Endothelial cell of umbilical vein (primary cell): ENCODE measurements around the gene SYNDIG1. TPM values are rescaled to one million over a fixed set of nuclear protein-coding genes. Genes with fewer than 3 reads are reported as not detected.

Experiments used
- BruUV-seq: library from RNA; stranded (reverse); fragments of 400-500 nt; replicated peaks from 2 replicates; lab custom pipeline; 2021; lab: Mats Ljungman, UMichigan
- CTCF ChIA-PET: fragments of 300-600, 350-600 bp; sonication (Branson Sonifier 250); formaldehyde crosslinking; loops from one replicate; lab custom pipeline; 2021; ENCODE audit warnings: antibody characterized with exemption, inconsistent platforms; lab: Charles Lee
- POLR2A ChIA-PET: fragments of 300-600, 350-600 bp; sonication (Branson Sonifier 250); formaldehyde crosslinking; loops from one replicate; lab custom pipeline; 2021; ENCODE audit warnings: antibody characterized with exemption, inconsistent platforms; lab: Charles Lee
- DNase-seq: peaks from one replicate; pipeline ENCODE4 v3.0.0-alpha.2; 2011; ENCODE audit warnings: low read depth, low spot score
- FAIRE-seq: peaks from 2 replicates; lab custom pipeline; 2011; peaks lifted over from hg19 to GRCh38; lab: Jason Lieb, UNC
- H2AFZ ChIP-seq: 2 replicates; pipeline ENCODE4 v1.6.0; 2012; ENCODE audit warnings: low read depth, low read length, control low read depth, inconsistent platforms
- H3K27ac ChIP-seq: 2 replicates; pipeline ENCODE4 v1.5.1; 2011; ENCODE audit warnings: low read depth, mild to moderate bottlenecking, control low read depth, low read length, moderate library complexity; ENCODE audit not compliant: insufficient read depth
- H3K27me3 ChIP-seq, 2 experiments: 2 replicates each; pipeline versions ENCODE4 v1.6.0 to v1.6.1; 2011; ENCODE audit warnings: low read length in 2 of 2, mixed read lengths in 1 of 2; ENCODE audit not compliant: control insufficient read depth in 2 of 2, insufficient read depth in 2 of 2
- H3K36me3 ChIP-seq, 2 experiments: 2 replicates in 1 of 2; 3 replicates in 1 of 2; pipeline ENCODE4 v1.5.1; 2011; ENCODE audit warnings: low read length in 2 of 2, mild to moderate bottlenecking in 1 of 2, moderate library complexity in 1 of 2; ENCODE audit not compliant: control insufficient read depth in 2 of 2, insufficient read depth in 2 of 2; ENCODE audit errors: extremely low read depth in 1 of 2
- H3K4me1 ChIP-seq: 3 replicates; pipeline ENCODE4 v1.5.1; 2011; ENCODE audit warnings: mild to moderate bottlenecking, low read length; ENCODE audit not compliant: control insufficient read depth, insufficient read depth; ENCODE audit errors: extremely low read depth
- H3K4me2 ChIP-seq: 2 replicates; pipeline ENCODE4 v1.6.1; 2011; ENCODE audit warnings: low read length, control low read depth, mixed read lengths; ENCODE audit not compliant: insufficient read depth
- H3K4me3 ChIP-seq, 3 experiments: fragments of 200-600 bp in 1 of 3; sonication (generic), shearing (Covaris generic) in 1 of 3; replicated peaks in 1 of 3; 2 replicates each; pipeline ENCODE4 v1.5.1; 2011 to 2016; ENCODE audit warnings: control low read depth in 3 of 3, low read length in 3 of 3, mild to moderate bottlenecking in 2 of 3, inconsistent platforms in 1 of 3, low read depth in 1 of 3, moderate library complexity in 1 of 3; ENCODE audit not compliant: insufficient read depth in 1 of 3
- H3K79me2 ChIP-seq: 2 replicates; pipeline ENCODE4 v1.6.0; 2012; ENCODE audit warnings: low read length, inconsistent platforms; ENCODE audit not compliant: control insufficient read depth, insufficient read depth
- H3K9ac ChIP-seq: replicated peaks from 2 replicates; pipeline ENCODE3; 2011; ENCODE audit warnings: low read length, control low read depth; ENCODE audit not compliant: insufficient read depth; ENCODE audit errors: extremely low read depth
- H3K9me1 ChIP-seq: replicated peaks from 3 replicates; pipeline ENCODE4 v1.6.0; 2011; ENCODE audit warnings: mild to moderate bottlenecking, low read length; ENCODE audit not compliant: control insufficient read depth, insufficient read depth; ENCODE audit errors: extremely low read depth
- H3K9me3 ChIP-seq: replicated peaks from 2 replicates; pipeline ENCODE4 v1.5.1; 2012; ENCODE audit warnings: low read length, inconsistent platforms; ENCODE audit not compliant: control insufficient read depth, insufficient read depth
- H4K20me1 ChIP-seq: replicated peaks from 2 replicates; pipeline ENCODE3; 2011; ENCODE audit warnings: mild to moderate bottlenecking, low read length; ENCODE audit not compliant: control insufficient read depth, insufficient read depth; ENCODE audit errors: extremely low read depth
- CTCF ChIP-seq, 2 donors: IDR thresholded peaks; 1 replicate in 1 of 2; 2 replicates in 1 of 2; pipeline ENCODE4 v1.5.1; 2011; ENCODE audit warnings: low read length in 2 of 2, mild to moderate bottlenecking in 2 of 2, moderate library complexity in 2 of 2, control low read depth in 1 of 2, inconsistent platforms in 1 of 2, low read depth in 1 of 2; ENCODE audit not compliant: insufficient read depth in 1 of 2; ENCODE audit errors: extremely low read depth in 1 of 2
- EZH2 ChIP-seq: IDR thresholded peaks from 2 replicates; pipeline ENCODE4 v1.6.1; 2012; ENCODE audit warnings: borderline replicate concordance, low read depth, mild to moderate bottlenecking, moderate library complexity, low read length, inconsistent platforms; ENCODE audit not compliant: severe bottlenecking
- FOS ChIP-seq: IDR thresholded peaks from 2 replicates; pipeline ENCODE4 v1.6.1; 2011; ENCODE audit warnings: mild to moderate bottlenecking, low read length, moderate library complexity, borderline replicate concordance; ENCODE audit not compliant: insufficient read depth
- GATA2 ChIP-seq: IDR thresholded peaks from 2 replicates; pipeline ENCODE4 v1.7.0; 2011; ENCODE audit warnings: low read depth, mild to moderate bottlenecking, moderate library complexity, mixed read lengths, low read length; ENCODE audit not compliant: insufficient read length, insufficient read depth
- JUN ChIP-seq: IDR thresholded peaks from 2 replicates; pipeline ENCODE4 v1.6.1; 2011; ENCODE audit warnings: borderline replicate concordance, low read depth; ENCODE audit not compliant: insufficient read length, insufficient read depth
- MAX ChIP-seq: IDR thresholded peaks from 2 replicates; pipeline ENCODE4 v1.6.1; 2011; ENCODE audit not compliant: insufficient read depth, insufficient read length
- MYC ChIP-seq: IDR thresholded peaks from one replicate; pipeline ENCODE4 v1.6.1; 2011; ENCODE audit warnings: mild to moderate bottlenecking, low read depth, low read length
- POLR2A ChIP-seq: IDR thresholded peaks from 2 replicates; pipeline ENCODE4 v1.6.1; 2012; ENCODE audit warnings: low read depth, mild to moderate bottlenecking, control low read depth, low read length
- POLR2AphosphoS5 ChIP-seq: IDR thresholded peaks from 2 replicates; pipeline ENCODE4 v1.6.1; 2012; ENCODE audit warnings: low read depth, mild to moderate bottlenecking, control low read depth, low read length, moderate library complexity; ENCODE audit not compliant: insufficient read depth
- dilution Hi-C: fragments of 300-500 bp; cut with MboI; formaldehyde crosslinking; loops from one replicate; pipeline ENCODE4 v1.15.0; 2019; ENCODE audit warnings: low sequenced_read_pairs; ENCODE audit not compliant: extremely low pct_ligation_motif_present
- intact Hi-C: fragments of 100-400 bp; cut with micrococcal nuclease; formaldehyde crosslinking; loops from one replicate; pipeline ENCODE4 v1.10.0; 2022
- polyA plus RNA-seq, 4 experiments: library from polyadenylated mRNA; depleted of rRNA in 3 of 4; stranded (reverse) in 3 of 4; unstranded in 1 of 4; fragments of >200 nt; gene quantifications; 2 replicates each; pipeline versions ENCODE4 v1.2.1 to v1.2.3, GENCODE V29; 2011 to 2012; ENCODE audit warnings: missing spikeins in 1 of 4
- total RNA-seq: library from RNA; stranded (reverse); gene quantifications from 2 replicates; pipeline ENCODE4 v1.2.3, GENCODE V29; 2021

The SYNDIG1 gene
- total and polyA plus RNA-seq, 2 donors (not counting 3 experiments of a cell fraction or from before 2014, with no cell fraction given) = not detected

- Histone ChIP-seq H2AFZ (no peak overlapping the region), H3K4me2 (no peak overlapping the region), H3K36me3 (no peaks in the 10 kb centered on the region), H3K9ac (no peak overlapping the region), H3K9me3 (no peaks in the 10 kb centered on the region), H3K27ac (no peak overlapping the region), H3K27me3 (no peaks in the 10 kb centered on the region), H3K79me2 (no peaks in the 10 kb centered on the region), H4K20me1 (no peaks in the 10 kb centered on the region), H3K4me1 (no peaks in the 10 kb centered on the region), H3K9me1 (no peaks in the 10 kb centered on the region), H3K4me3 (no peak overlapping the region)
- BruUV-seq = no TSS peak
- no peak for DNase-seq
- intact Hi-C loops = no loop called here
- TF ChIP-seq GATA2 = no peak
- TF ChIP-seq CTCF (IDR thresholded peaks at IDR 0.05; ENCODE audit: extremely low read depth in 1 of 2, insufficient read depth in 1 of 2, low read depth in 1 of 2, low read length in 2 of 2) = no peak
- no peak for TF ChIP-seq POLR2A
- TF ChIP-seq EZH2 = no peak
- TF ChIP-seq FOS = no peak
- TF ChIP-seq POLR2AphosphoS5 = no peak
- TF ChIP-seq MYC = no peak
- TF ChIP-seq MAX = no peak
- no peak for TF ChIP-seq JUN
- CTCF ChIA-PET = no interaction called here
- dilution Hi-C loops = no loop called here
- POLR2A ChIA-PET = no interaction called here
- FAIRE-seq = no peak
Observed at GRCh38 chr20:24491041-24491756, 21.8 kb downstream of the SYNDIG1 start.
